ENCODE results near the gene DNAJC27. TPM values are rescaled to one million over a fixed set of nuclear protein-coding genes. Genes with fewer than 3 reads are reported as not detected.

The DNAJC27 gene
- total RNA-seq, 4 donors from 2014 or later: 3.4 to 19.5 (median 11.2) TPM

DNA sequence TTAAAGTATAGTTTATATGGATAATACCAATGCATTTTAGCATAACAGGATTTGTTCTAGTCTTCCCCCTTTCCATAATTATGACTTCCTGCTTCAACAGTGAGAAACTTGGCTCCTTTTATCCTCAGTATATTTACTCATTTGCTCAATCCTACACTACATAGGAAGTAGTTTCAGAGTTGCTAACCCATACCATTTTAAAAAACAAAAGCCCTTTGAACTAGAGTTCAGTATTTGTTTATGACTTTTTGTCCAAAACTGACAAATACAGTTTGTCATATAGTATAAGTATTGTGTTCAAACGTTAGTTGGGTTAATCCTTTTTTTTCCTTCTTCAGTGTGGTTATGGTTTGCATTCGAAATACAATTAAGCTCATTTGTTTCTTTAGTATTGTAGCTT is 5.9 kb upstream of the DNAJC27 start:
- intact Hi-C loops (cut with DNase I; ENCODE audit: low total_unique reads): loop anchor here (5.0 kb wide), 1 partner anchor 150 kb away; no protein-coding TSS in a partner anchor
- no peak for TF ChIP-seq POLR2A (IDR thresholded peaks at IDR 0.05)
- TF ChIP-seq, protein P1, sequence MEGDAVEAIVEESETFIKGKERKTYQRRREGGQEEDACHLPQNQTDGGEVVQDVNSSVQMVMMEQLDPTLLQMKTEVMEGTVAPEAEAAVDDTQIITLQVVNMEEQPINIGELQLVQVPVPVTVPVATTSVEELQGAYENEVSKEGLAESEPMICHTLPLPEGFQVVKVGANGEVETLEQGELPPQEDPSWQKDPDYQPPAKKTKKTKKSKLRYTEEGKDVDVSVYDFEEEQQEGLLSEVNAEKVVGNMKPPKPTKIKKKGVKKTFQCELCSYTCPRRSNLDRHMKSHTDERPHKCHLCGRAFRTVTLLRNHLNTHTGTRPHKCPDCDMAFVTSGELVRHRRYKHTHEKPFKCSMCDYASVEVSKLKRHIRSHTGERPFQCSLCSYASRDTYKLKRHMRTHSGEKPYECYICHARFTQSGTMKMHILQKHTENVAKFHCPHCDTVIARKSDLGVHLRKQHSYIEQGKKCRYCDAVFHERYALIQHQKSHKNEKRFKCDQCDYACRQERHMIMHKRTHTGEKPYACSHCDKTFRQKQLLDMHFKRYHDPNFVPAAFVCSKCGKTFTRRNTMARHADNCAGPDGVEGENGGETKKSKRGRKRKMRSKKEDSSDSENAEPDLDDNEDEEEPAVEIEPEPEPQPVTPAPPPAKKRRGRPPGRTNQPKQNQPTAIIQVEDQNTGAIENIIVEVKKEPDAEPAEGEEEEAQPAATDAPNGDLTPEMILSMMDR (IDR thresholded peaks at IDR 0.05): no peak
- no peak for DNase-seq (ENCODE audit: low spot score in 2 of 2)
- 75 to 78% methylated on average over 2 of the region's 2 CpGs for WGBS, 2 donors
- no peak overlapping the region for H3K4me3 ChIP-seq (ENCODE audit: low read depth, poor library complexity, severe bottlenecking)

DNA sequence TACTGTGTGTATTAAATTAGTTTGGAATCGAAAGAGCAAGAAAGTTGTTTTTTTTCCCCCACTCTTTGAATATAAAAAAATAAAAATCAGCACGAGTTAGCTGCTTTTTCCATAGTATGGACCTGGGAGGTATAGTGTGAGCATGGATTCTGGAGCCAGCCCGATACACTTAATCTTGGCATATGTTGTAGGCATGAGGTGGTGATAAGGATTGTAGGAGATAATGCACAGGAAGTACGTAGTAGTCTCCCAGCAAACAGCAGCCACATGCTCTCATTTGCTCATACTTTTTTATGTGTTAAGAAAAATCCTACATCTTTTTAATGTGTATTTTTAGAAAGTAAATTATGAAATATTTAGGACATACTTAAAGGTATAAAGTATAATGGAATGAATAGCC is 2.1 kb upstream of the DNAJC27 start:
- H3K4me3 ChIP-seq (ENCODE audit: low read depth, poor library complexity, severe bottlenecking): no peak overlapping the region
- no peak for DNase-seq (ENCODE audit: low spot score in 2 of 2)
- intact Hi-C loops (cut with DNase I; ENCODE audit: low total_unique reads): no loop called here
- TF ChIP-seq, protein P1 (IDR thresholded peaks at IDR 0.05): no peak
- TF ChIP-seq POLR2A (IDR thresholded peaks at IDR 0.05): no peak
- 75 to 82% methylated on average over 4 of the region's 4 CpGs for WGBS, 2 donors

GRCh38 chr2:24972315-24972961 is 683 bp upstream of the DNAJC27 start:
- intact Hi-C loops (cut with DNase I; ENCODE audit: low total_unique reads): no loop called here

GRCh38 chr2:24971286-24971535 is 544 bp downstream of the DNAJC27 start:
- H3K4me3 ChIP-seq (ENCODE audit: low read depth, poor library complexity, severe bottlenecking): peak overlapping the region; percentile 93
- intact Hi-C loops (cut with DNase I; ENCODE audit: low total_unique reads): no loop called here
- WGBS, 2 donors: 0 to 1% methylated on average over 23 of the region's 23 CpGs
- no peak for TF ChIP-seq POLR2A (IDR thresholded peaks at IDR 0.05)
- TF ChIP-seq, protein P1 (IDR thresholded peaks at IDR 0.05): no peak
- no peak for DNase-seq (ENCODE audit: low spot score in 2 of 2)

More at GRCh38 chr2:24972315-24972961, 683 bp upstream of the DNAJC27 start:
- H3K4me3 ChIP-seq (ENCODE audit: low read depth, poor library complexity, severe bottlenecking): peak overlapping the region; percentile 93
- DNase-seq (ENCODE audit: low spot score in 2 of 2): peak; percentile 35 to 87
- WGBS, 2 donors: 0 to 1% methylated on average over 19 of the region's 19 CpGs
- TF ChIP-seq POLR2A (IDR thresholded peaks at IDR 0.05): no peak
- TF ChIP-seq, protein P1 (IDR thresholded peaks at IDR 0.05): no peak

DNA sequence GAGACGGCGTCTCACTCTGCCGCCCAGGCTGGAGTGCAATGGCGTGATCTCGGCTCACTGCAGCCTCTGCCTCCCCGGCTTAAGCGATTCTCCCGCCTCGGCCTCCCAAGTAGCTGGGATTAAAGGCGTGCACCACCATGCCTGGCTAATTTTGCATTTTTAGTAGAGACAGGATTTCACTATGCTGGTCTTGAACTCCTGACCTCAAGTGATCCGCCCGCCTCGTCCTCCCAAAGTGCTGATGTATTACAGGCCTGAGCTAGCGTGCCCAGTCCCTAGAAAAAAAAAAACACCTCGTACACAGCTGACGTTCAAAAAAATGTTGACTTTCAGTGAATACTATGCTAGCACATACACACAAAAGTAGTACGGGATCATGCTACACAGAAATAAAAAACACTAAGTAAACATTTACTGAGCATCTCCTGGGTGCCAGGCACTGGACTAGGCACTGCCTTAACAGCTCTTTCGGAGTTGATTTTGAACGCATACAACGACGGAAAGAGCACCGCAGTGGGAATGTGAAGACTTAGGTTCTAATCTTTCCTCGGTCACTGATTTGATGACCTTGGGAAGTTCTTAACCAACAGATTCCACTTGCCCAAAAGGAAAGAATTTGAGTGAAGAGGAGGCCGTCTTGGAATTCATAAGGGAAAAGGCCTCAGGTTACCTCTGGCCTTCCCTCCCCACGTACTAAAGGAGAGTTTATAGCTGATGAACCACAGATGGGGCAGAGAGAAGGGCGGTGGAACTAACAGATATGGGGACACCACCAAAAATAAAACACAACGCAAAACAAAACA is 1.1 kb downstream of the DNAJC27 start:
- DNase-seq (ENCODE audit: low spot score in 2 of 2): peak in 1 of 2 donors; percentile 21
- no peak for TF ChIP-seq POLR2A (IDR thresholded peaks at IDR 0.05)
- TF ChIP-seq, protein P1 (IDR thresholded peaks at IDR 0.05): no peak
- intact Hi-C loops (cut with DNase I; ENCODE audit: low total_unique reads): no loop called here

More for the DNA sequence above, 1.1 kb downstream of the DNAJC27 start:
- H3K4me3 ChIP-seq (ENCODE audit: low read depth, poor library complexity, severe bottlenecking): peak overlapping the region; percentile 93
- WGBS, 2 donors: 55 to 56% methylated on average over 27 of the region's 27 CpGs
